Measurements from ENCODE around the gene TMEM225. TPM values are rescaled to one million over a fixed set of nuclear protein-coding genes. Genes with fewer than 3 reads are reported as not detected.

TMEM225 gene, protein sequence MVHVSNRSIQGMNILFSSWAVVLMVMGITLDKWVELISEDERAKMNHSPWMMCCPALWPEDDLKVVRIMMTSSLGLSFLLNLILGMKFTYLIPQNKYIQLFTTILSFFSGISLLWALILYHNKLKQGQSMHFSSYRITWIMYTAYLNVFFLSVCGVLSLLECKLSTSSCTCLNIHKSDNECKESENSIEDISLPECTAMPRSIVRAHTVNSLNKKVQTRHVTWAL
- total RNA-seq, result not detected

DNA sequence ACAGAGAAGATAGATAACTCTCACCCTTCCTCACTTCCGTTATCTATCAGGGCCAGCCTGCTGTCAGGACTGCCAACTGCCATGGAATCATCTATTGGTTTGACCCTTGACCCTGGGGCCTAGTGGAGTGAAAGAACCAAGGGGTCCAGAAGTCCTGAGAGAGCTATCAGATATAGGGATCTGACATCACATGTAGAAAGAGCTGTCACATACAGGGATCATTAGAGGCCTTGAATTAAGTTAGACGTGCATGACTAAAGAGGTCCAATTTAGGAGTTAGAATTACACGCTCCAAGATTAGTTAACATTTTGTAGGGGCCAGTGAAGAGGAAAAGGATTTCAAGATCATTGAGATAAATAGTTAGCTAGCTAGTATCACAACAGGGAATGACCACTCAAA lies at the start of gene TMEM225:
Gene TMEM225, minus strand, starts transcription at position 101 of the 400 bp plus-strand sequence. CDS start 245 bp downstream, outside the sequence.

DNA sequence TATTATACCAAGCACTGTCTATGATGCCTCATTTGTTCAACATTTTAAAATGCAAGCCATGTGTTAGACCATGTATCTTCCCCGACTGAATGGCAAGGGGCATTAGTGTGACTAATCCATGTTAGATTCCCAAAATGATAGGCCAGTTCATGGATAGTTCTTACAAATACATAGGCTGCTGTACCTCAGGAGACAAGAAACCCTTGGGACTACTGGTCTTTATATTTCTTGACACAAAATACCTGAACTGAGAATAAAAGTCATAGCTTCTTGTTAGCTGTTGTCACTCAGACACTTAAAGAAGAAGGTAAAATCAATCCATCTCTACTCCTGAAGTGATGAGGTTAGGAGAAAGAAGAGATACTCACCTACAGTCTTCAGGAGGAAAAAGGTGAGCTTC lies 16.4 kb upstream of the TMEM225 start, which contains the start of gene OR8D4:
Gene OR8D4, plus strand, starts transcription at position 301 of the 400 bp plus-strand sequence. CDS start 4,265 bp downstream, outside the sequence.

Other genes starting within 250 kb of the TMEM225 start
- gene SCN3B, start 231.0 kb downstream of the TMEM225 start, total RNA-seq, result 120 TPM
- 19.4 TPM for gene ZNF202, start 144.0 kb downstream of the TMEM225 start, total RNA-seq
- not detected for gene OR6X1, start 131.2 kb downstream of the TMEM225 start, total RNA-seq
- not detected for gene OR6M1, start 79.3 kb downstream of the TMEM225 start, total RNA-seq
- gene OR8D4, start 16.5 kb upstream of the TMEM225 start, total RNA-seq, result 0.23 TPM
- gene OR4D5, start 53.9 kb upstream of the TMEM225 start, total RNA-seq, result not detected
- not detected for gene OR6T1, start 58.2 kb upstream of the TMEM225 start, total RNA-seq
- gene OR10S1, start 92.1 kb upstream of the TMEM225 start, total RNA-seq, result not detected
- not detected for gene OR10G6, start 109.5 kb upstream of the TMEM225 start, total RNA-seq
- not detected for gene OR10G4, start 127.3 kb upstream of the TMEM225 start, total RNA-seq
- gene OR10G9, start 137.3 kb upstream of the TMEM225 start, total RNA-seq, result not detected
- gene OR10G8, start 141.1 kb upstream of the TMEM225 start, total RNA-seq, result not detected
- not detected for gene OR10G7, start 155.7 kb upstream of the TMEM225 start, total RNA-seq
- gene VWA5A, start 229.8 kb upstream of the TMEM225 start, total RNA-seq, result 38.1 TPM

Data from diencephalon (tissue), 1 donor.